HCT116 (cell line): Measurements from ENCODE around the gene KCNA2. TPM values are rescaled to one million over a fixed set of nuclear protein-coding genes. Genes with fewer than 3 reads are reported as not detected.

Experiments used
- ATAC-seq: fragments of 200-7000 bp; cut with Tn5 transposase; 2 replicates; pipeline ENCODE4 v1.9.1; 2020; ENCODE audit warnings: mild to moderate bottlenecking, moderate library complexity
- BruUV-seq: library from RNA; stranded (reverse); fragments of 400-500 nt; replicated peaks from 2 replicates; lab custom pipeline; 2021; lab: Mats Ljungman, UMichigan
- CTCF ChIA-PET: fragments of 300-600 bp; sonication (Branson Sonifier 250); formaldehyde crosslinking; loops from one replicate; lab custom pipeline; 2021; ENCODE audit warnings: antibody characterized with exemption; lab: Charles Lee
- POLR2A ChIA-PET: fragments of 300-600, 350-600 bp; sonication (Branson Sonifier 250); formaldehyde crosslinking; loops from one replicate; lab custom pipeline; 2021; ENCODE audit warnings: antibody characterized with exemption; lab: Charles Lee
- RAD21 ChIA-PET, 2 experiments: fragments of 300-600 bp; sonication (Branson Sonifier 250); formaldehyde crosslinking; loops; one replicate each; lab custom pipeline; 2023; ENCODE audit warnings: low total read pairs in 2 of 2; ENCODE audit not compliant: uncharacterized antibody in 2 of 2, unreplicated experiment in 2 of 2, low non-redundant PET in 1 of 2; lab: Charles Lee
- DNase-seq: peaks from one replicate; pipeline ENCODE4 v3.0.0-alpha.2; 2010; ENCODE audit warnings: low read depth, low spot score
- H2AFZ ChIP-seq: fragments of 200-600 bp; shearing (Covaris generic), sonication (generic); 2 replicates; pipeline ENCODE4 v1.6.1; 2017; ENCODE audit warnings: low read depth, mixed run types, mixed read lengths, antibody characterized with exemption, low read length; ENCODE audit not compliant: poor library complexity, severe bottlenecking
- H3K27ac ChIP-seq: 2 replicates; pipeline ENCODE4 v1.5.1; 2012; ENCODE audit warnings: low read depth, low read length
- H3K27me3 ChIP-seq: fragments of 200-600 bp; sonication (generic); 2 replicates; pipeline ENCODE4 v1.6.1; 2016; ENCODE audit warnings: mixed run types, low read length, mixed read lengths; ENCODE audit not compliant: insufficient read depth
- H3K36me3 ChIP-seq, 2 experiments: fragments of 200-500 bp in 1 of 2; fragments of 200-600 bp in 1 of 2; sonication (Bioruptor generic) in 1 of 2; sonication (generic) in 1 of 2; 2 replicates each; pipeline versions ENCODE4 v1.5.1 to v1.6.1; 2014 to 2016; ENCODE audit warnings: low read length in 2 of 2, inconsistent platforms in 1 of 2, mixed read lengths in 1 of 2, mixed run types in 1 of 2; ENCODE audit not compliant: insufficient read depth in 2 of 2, control insufficient read depth in 1 of 2
- H3K4me1 ChIP-seq, 2 experiments: fragments of 200-600 bp in 1 of 2; sonication (generic) in 1 of 2; 2 replicates each; pipeline versions ENCODE4 v1.5.1 to v1.6.1; 2012 to 2017; ENCODE audit warnings: low read length in 2 of 2, inconsistent platforms in 1 of 2, mild to moderate bottlenecking in 1 of 2, mixed read lengths in 1 of 2, mixed run types in 1 of 2, moderate library complexity in 1 of 2; ENCODE audit not compliant: insufficient read depth in 2 of 2, control insufficient read depth in 1 of 2
- H3K4me2 ChIP-seq: fragments of 200-600 bp; sonication (generic); 2 replicates; pipeline ENCODE4 v1.6.1; 2017; ENCODE audit warnings: mixed run types, low read length, mixed read lengths
- H3K4me3 ChIP-seq, 2 experiments: fragments of 200-600 bp in 1 of 2; sonication (generic) in 1 of 2; replicated peaks in 1 of 2; 2 replicates each; pipeline ENCODE4 v1.5.1; 2011 to 2016; ENCODE audit warnings: low read length in 2 of 2, control low read depth in 1 of 2, low read depth in 1 of 2, mild to moderate bottlenecking in 1 of 2, mixed read lengths in 1 of 2, mixed run types in 1 of 2
- H3K79me2 ChIP-seq: fragments of 200-600 bp; sonication (generic); 2 replicates; pipeline ENCODE4 v1.6.1; 2017; ENCODE audit warnings: mild to moderate bottlenecking, mixed run types, low read length, moderate library complexity, mixed read lengths; ENCODE audit not compliant: insufficient read depth
- H3K9ac ChIP-seq: fragments of 200-600 bp; sonication (generic); 2 replicates; pipeline ENCODE4 v1.6.1; 2016; ENCODE audit warnings: low read length, mixed read lengths
- H3K9me2 ChIP-seq: fragments of 200-600 bp; sonication (generic), shearing (Covaris generic); 2 replicates; pipeline ENCODE4 v1.6.1; 2017; ENCODE audit warnings: mixed run types, mild to moderate bottlenecking, moderate library complexity; ENCODE audit not compliant: insufficient read depth
- H3K9me3 ChIP-seq, 2 experiments: fragments of 200-500 bp in 1 of 2; fragments of 200-600 bp in 1 of 2; sonication (Bioruptor generic) in 1 of 2; sonication (generic) in 1 of 2; 2 replicates each; pipeline ENCODE4 v1.6.1; 2014 to 2017; ENCODE audit warnings: low read length in 2 of 2, mixed read lengths in 2 of 2, inconsistent platforms in 1 of 2, low read depth in 1 of 2, mild to moderate bottlenecking in 1 of 2, mixed run types in 1 of 2, moderate library complexity in 1 of 2; ENCODE audit not compliant: control insufficient read depth in 1 of 2, insufficient read depth in 1 of 2
- H4K20me1 ChIP-seq: fragments of 200-600 bp; sonication (generic), shearing (Covaris generic); 2 replicates; pipeline ENCODE4 v1.6.1; 2017; ENCODE audit warnings: mixed run types, mild to moderate bottlenecking, moderate library complexity; ENCODE audit not compliant: insufficient read depth
- ATF3 ChIP-seq: IDR thresholded peaks from 2 replicates; pipeline ENCODE4 v1.6.1; 2012
- CBX3 ChIP-seq: IDR thresholded peaks from 2 replicates; pipeline ENCODE4 v1.6.1; 2012; ENCODE audit warnings: low read depth
- CEBPB ChIP-seq: IDR thresholded peaks from 2 replicates; pipeline ENCODE4 v1.6.1; 2012; ENCODE audit warnings: low read depth
- CTCF ChIP-seq, 3 experiments: fragments of 200-600 bp in 1 of 3; sonication (generic) in 1 of 3; IDR thresholded peaks in 2 of 3; conservative IDR thresholded peaks in 1 of 3; 2 replicates each; pipeline ENCODE4 v1.5.1; 2012 to 2017; ENCODE audit warnings: low read depth in 2 of 3, low read length in 2 of 3, antibody characterized with exemption in 1 of 3, borderline replicate concordance in 1 of 3, control low read depth in 1 of 3, mild to moderate bottlenecking in 1 of 3, mixed read lengths in 1 of 3, mixed run types in 1 of 3, moderate library complexity in 1 of 3; ENCODE audit not compliant: insufficient read depth in 1 of 3
- EGR1 ChIP-seq: IDR thresholded peaks from 2 replicates; pipeline ENCODE4 v1.6.1; 2012; ENCODE audit warnings: low read depth
- EZH2 ChIP-seq: fragments of 200-600 bp; sonication (generic); IDR thresholded peaks from 2 replicates; pipeline ENCODE4 v1.6.1; 2017; ENCODE audit warnings: antibody characterized with exemption, mixed run types
- JUND ChIP-seq: IDR thresholded peaks from 2 replicates; pipeline ENCODE4 v1.6.1; 2012
- POLR2A ChIP-seq: IDR thresholded peaks from 2 replicates; pipeline ENCODE4 v1.7.0; 2011; ENCODE audit warnings: borderline replicate concordance; ENCODE audit not compliant: insufficient read depth, insufficient read length; ENCODE audit errors: extremely low read depth
- POLR2AphosphoS5 ChIP-seq: IDR thresholded peaks from 2 replicates; pipeline ENCODE4 v1.6.1; 2011; ENCODE audit warnings: mild to moderate bottlenecking, low read depth, low read length, moderate library complexity
- SIN3A ChIP-seq: IDR thresholded peaks from 2 replicates; pipeline ENCODE4 v1.6.1; 2012; ENCODE audit warnings: low read depth
- SP1 ChIP-seq: IDR thresholded peaks from 2 replicates; pipeline ENCODE4 v1.6.1; 2012; ENCODE audit warnings: low read depth
- TCF7L2 ChIP-seq: IDR thresholded peaks from 2 replicates; pipeline ENCODE4 v1.7.0; 2011; ENCODE audit warnings: borderline replicate concordance, inconsistent platforms; ENCODE audit not compliant: insufficient read depth, insufficient read length; ENCODE audit errors: extremely low read depth
- ZBTB33 ChIP-seq: IDR thresholded peaks from 2 replicates; pipeline ENCODE4 v1.6.1; 2011; ENCODE audit warnings: mild to moderate bottlenecking, low read length, moderate library complexity; ENCODE audit not compliant: insufficient replicate concordance; ENCODE audit errors: extremely low read depth
- intact Hi-C: fragments of 100-400 bp; cut with micrococcal nuclease; formaldehyde crosslinking; loops from 2 replicates; pipeline ENCODE4 v1.10.0; 2022
- total RNA-seq: library from RNA; stranded (reverse); gene quantifications from one replicate; pipeline ENCODE4 v1.2.1, GENCODE V29; 2021; ENCODE audit not compliant: unreplicated experiment
- TF ChIP-seq, protein P1 (sequence below): IDR thresholded peaks from 2 replicates; pipeline ENCODE4 v1.6.1; 2012; ENCODE audit warnings: low read depth

The KCNA2 gene
- total RNA-seq, 1 experiment from 2014 or later: not detected

GRCh38 chr1:110596312-110596711 lies 9.8 kb downstream of the KCNA2 start:
- Histone ChIP-seq H3K9me2 (no peaks in the 10 kb centered on the region), H4K20me1 (no peaks in the 10 kb centered on the region), H3K79me2 (no peaks in the 10 kb centered on the region), H3K36me3 (no peaks in the 10 kb centered on the region), H3K4me3 (no peak overlapping the region), H3K9me3 (no peaks in the 10 kb centered on the region), H2AFZ (no peak overlapping the region), H3K27ac (no peak overlapping the region), H3K9ac (no peak overlapping the region), H3K4me2 (no peak overlapping the region), H3K4me1 (no peaks in the 10 kb centered on the region), H3K27me3 (peaks cover 54% of the 10 kb centered on the region)
- TF ChIP-seq, protein P1, sequence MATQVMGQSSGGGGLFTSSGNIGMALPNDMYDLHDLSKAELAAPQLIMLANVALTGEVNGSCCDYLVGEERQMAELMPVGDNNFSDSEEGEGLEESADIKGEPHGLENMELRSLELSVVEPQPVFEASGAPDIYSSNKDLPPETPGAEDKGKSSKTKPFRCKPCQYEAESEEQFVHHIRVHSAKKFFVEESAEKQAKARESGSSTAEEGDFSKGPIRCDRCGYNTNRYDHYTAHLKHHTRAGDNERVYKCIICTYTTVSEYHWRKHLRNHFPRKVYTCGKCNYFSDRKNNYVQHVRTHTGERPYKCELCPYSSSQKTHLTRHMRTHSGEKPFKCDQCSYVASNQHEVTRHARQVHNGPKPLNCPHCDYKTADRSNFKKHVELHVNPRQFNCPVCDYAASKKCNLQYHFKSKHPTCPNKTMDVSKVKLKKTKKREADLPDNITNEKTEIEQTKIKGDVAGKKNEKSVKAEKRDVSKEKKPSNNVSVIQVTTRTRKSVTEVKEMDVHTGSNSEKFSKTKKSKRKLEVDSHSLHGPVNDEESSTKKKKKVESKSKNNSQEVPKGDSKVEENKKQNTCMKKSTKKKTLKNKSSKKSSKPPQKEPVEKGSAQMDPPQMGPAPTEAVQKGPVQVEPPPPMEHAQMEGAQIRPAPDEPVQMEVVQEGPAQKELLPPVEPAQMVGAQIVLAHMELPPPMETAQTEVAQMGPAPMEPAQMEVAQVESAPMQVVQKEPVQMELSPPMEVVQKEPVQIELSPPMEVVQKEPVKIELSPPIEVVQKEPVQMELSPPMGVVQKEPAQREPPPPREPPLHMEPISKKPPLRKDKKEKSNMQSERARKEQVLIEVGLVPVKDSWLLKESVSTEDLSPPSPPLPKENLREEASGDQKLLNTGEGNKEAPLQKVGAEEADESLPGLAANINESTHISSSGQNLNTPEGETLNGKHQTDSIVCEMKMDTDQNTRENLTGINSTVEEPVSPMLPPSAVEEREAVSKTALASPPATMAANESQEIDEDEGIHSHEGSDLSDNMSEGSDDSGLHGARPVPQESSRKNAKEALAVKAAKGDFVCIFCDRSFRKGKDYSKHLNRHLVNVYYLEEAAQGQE: no peak
- CTCF ChIA-PET: no interaction called here
- DNase-seq (no peak), ATAC-seq (no peak)
- no TSS peak for BruUV-seq
- intact Hi-C loops: no loop called here
- POLR2A ChIA-PET: no interaction called here
- RAD21 ChIA-PET: no interaction called here

DNA sequence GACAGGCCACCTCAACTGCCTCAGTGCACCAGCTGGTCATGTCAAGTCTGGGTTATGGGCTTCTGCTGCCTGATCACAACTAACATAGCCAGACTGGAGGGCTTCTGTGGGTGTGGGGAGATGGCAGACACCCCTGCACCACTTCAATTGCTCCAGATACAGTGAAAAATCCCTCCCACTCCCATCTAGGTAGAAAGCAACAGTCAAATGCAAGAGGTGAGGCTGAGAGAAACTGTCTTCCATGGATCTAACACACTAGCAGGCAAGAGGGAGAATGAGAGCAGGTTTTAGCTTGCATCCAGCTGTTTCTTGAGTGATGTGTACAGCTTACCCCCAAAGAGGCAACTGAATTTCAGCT lies 10.8 kb downstream of the KCNA2 start:
- DNase-seq (no peak), ATAC-seq (no peak)
- Histone ChIP-seq H3K27ac (no peak overlapping the region), H3K9ac (no peak overlapping the region), H3K79me2 (no peaks in the 10 kb centered on the region), H3K36me3 (no peaks in the 10 kb centered on the region), H3K4me3 (no peak overlapping the region), H3K9me3 (no peaks in the 10 kb centered on the region), H2AFZ (no peak overlapping the region), H4K20me1 (no peaks in the 10 kb centered on the region), H3K4me1 (no peaks in the 10 kb centered on the region), H3K4me2 (no peak overlapping the region), H3K9me2 (no peaks in the 10 kb centered on the region), H3K27me3 (peaks cover 62% of the 10 kb centered on the region)
- RAD21 ChIA-PET: no interaction called here
- POLR2A ChIA-PET: no interaction called here
- CTCF ChIA-PET: no interaction called here
- no TSS peak for BruUV-seq
- intact Hi-C loops: no loop called here
- TF ChIP-seq SIN3A (no peak), TCF7L2 (no peak), CTCF (IDR thresholded peaks at IDR 0.05 in 2 of 3, conservative IDR thresholded peaks at IDR 0.05 in 1 of 3; ENCODE audit: borderline replicate concordance in 1 of 3, insufficient read depth in 1 of 3, low read depth in 2 of 3, low read length in 2 of 3) (no peak), CBX3 (no peak), POLR2AphosphoS5 (no peak), ATF3 (no peak), CEBPB (no peak), ZBTB33 (no peak), EZH2 (no peak), EGR1 (no peak), JUND (no peak), SP1 (no peak), POLR2A (no peak)
